GM12865 (cell line): Measurements from ENCODE around the gene PAAF1.

Source experiments
- DNase-seq: peaks from one replicate; pipeline ENCODE4 v3.0.0; 2010; ENCODE audit warnings: low read depth
- H3K4me3 ChIP-seq: 2 replicates; pipeline ENCODE4 v1.5.1; 2011; ENCODE audit warnings: mild to moderate bottlenecking, low read depth, low read length, control low read depth
- TF ChIP-seq, protein P1 (sequence below): IDR thresholded peaks from 2 replicates; pipeline ENCODE4 v1.5.1; 2011; ENCODE audit warnings: low read length, control low read depth, low read depth, inconsistent platforms; ENCODE audit not compliant: insufficient read depth; ENCODE audit errors: missing control alignments

Gene PAAF1

DNA sequence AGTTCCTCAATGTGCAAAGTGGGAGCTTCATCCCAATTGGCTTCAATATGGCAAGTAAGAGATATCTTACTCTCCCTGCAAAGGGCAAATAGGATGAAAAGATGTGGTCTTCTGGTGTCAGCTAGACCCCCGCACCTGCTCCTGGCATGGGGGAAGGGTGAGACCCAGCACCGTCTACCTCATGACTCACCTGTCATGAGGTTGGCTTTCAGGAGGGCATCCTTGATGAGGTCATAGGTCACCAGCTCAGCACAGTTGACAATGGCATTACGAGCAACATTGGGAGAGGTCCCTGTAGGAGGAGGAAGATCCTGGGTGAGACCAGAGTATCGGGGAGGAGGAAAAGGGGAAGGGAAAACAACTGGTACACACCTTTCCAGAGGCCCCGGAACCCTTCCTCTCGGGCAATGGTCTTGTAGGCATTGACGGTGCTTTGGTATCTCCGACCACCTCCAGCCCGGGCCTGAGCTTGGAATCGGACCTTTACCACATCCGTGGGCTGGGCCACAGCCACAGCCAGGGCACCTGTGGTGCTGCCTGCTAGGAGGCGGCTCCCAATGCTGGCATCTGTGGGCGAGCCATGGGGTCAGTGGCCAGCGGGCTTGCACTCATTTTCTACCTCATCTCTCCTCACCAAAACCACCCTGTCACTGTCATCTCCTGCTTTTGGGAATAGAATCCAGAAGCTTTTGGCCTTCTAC, 99.8 kb downstream of the PAAF1 start:
- DNase-seq, result no peak
- no peak overlapping the region for H3K4me3 ChIP-seq
- TF ChIP-seq, protein P1, sequence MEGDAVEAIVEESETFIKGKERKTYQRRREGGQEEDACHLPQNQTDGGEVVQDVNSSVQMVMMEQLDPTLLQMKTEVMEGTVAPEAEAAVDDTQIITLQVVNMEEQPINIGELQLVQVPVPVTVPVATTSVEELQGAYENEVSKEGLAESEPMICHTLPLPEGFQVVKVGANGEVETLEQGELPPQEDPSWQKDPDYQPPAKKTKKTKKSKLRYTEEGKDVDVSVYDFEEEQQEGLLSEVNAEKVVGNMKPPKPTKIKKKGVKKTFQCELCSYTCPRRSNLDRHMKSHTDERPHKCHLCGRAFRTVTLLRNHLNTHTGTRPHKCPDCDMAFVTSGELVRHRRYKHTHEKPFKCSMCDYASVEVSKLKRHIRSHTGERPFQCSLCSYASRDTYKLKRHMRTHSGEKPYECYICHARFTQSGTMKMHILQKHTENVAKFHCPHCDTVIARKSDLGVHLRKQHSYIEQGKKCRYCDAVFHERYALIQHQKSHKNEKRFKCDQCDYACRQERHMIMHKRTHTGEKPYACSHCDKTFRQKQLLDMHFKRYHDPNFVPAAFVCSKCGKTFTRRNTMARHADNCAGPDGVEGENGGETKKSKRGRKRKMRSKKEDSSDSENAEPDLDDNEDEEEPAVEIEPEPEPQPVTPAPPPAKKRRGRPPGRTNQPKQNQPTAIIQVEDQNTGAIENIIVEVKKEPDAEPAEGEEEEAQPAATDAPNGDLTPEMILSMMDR, result no peak

DNA sequence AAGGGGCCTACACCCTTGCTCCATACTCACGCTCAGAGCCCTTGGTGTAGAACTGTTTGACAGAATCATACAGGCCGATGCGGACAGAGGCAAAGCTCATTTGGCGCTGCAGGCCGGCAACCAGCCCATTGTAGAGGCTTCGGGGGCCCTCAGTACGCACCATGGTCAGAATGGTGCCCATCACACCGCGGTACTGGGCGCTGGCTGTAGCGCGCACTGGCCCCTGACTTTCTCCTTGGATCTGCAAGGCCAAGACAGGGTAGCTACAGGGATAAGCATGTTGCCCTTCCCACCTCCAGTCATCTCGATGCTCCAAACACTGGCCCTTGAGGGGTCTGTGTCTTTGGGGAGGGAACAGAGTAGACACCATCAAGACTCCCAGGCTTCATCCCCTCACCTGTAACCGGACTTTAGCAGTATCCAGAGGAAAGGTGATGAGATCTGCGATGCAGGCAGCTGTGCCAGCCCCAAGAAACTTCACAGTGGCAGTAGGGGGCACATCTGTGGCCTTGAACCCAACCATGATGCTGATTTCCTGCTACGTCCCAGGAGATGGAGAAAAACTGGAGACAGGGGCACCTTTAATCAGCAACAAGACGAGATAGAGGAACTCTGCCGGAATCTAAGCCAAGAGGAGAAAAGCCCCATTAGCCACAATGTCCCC, 101.2 kb downstream of the PAAF1 start:
- TF ChIP-seq, protein P1, result no peak
- DNase-seq, result no peak
- H3K4me3 ChIP-seq, result no peak overlapping the region

DNA sequence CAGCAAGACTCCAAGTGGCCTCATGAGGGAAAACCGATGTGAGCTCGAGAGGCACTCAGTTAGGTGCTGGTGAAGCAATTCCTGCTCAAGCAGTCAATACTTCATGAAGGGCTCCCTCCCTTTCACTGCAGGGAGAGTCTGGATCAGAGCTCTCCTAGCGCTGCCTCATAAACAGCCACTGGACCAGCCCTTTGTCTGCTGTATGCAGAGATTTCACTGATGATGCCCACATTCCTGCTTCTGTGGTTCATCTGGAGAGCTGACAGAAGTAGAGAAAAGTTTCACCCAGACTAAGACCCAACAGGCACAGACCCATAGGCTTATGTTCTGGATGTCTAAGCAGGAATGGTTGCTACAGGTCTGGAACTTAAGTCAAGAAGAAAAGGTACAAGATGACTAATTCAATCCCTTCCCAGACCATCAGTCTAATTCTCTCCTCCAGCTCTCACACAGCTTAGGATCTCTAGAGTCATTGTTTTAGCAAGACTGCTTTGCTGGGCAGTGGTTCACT, 101.8 kb downstream of the PAAF1 start:
- TF ChIP-seq, protein P1, result no peak
- no peak overlapping the region for H3K4me3 ChIP-seq
- DNase-seq, result no peak

DNA sequence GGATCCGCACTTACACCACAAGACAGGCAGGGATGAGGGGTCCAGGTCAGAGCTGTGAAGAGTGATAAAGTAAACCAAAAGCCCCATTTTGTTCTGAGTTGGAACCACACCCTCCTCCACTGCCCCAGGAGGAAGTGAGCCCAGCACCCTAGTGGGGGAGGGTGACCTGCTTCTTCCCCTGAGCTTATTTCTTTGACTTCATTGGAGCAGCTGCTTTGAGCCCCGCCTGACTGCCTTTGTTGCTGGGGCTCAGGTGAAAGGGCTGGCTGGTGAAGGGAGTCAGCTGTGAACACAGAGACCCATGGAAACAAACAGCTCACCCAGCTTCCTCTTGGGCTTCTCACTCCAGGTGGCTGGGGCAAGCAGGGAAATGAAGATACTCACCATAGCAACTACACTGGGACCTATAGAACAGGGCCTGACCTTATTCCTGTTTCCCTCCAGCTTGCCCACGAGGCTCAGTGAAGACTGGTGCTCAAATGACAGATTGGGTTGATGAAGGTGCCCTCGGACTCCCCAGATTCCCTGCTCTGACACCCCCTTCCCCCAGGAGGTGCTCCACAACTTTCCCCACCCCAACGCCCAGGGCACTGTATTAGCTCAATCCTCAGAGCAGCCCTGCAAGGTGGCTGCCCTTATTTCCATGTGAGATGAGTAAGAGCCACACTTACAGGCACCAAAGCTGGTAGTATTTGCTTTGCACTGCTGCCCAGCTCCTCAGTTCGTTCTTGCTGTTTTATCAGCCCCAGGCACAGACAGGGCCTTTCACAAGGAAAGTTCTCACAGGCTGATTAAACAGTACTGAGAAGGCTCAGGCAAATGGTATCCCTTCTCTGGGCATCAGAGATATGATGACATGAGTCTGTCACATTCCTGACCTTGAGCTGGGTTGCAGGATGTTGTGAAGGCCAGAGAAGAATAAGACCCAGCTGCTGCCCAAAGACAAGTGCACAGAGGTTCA, 103.5 kb downstream of the PAAF1 start:
- peak overlapping the region; percentile 96 for H3K4me3 ChIP-seq
- peak; percentile 94 for DNase-seq
- TF ChIP-seq, protein P1, result no peak
